ENCODE data around the gene THYN1.

THYN1 gene

GRCh38 chr11:134207538-134208239, 45.5 kb downstream of the THYN1 start:
- peak; percentile 11 for DNase-seq

- no peak for DNase-seq
Observed at GRCh38 chr11:134206185-134206584, 47.0 kb downstream of the THYN1 start.

GRCh38 chr11:134205729-134206128, 47.4 kb downstream of the THYN1 start:
- no peak for DNase-seq

- DNase-seq: no peak
Observed at GRCh38 chr11:134202661-134203060, 50.5 kb downstream of the THYN1 start.

GRCh38 chr11:134200688-134201087, 52.5 kb downstream of the THYN1 start:
- no peak for DNase-seq

- no peak for DNase-seq
Observed at GRCh38 chr11:134199531-134199930, 53.6 kb downstream of the THYN1 start.
